GM20431 (cell line): ENCODE results near the gene TBX6.

ENCODE experiments used
- in situ Hi-C: fragments of 300-500 bp; cut with MseI, MboI; formaldehyde crosslinking; loops from one replicate; pipeline ENCODE4 v1.15.0; 2020; ENCODE audit warnings: low sequenced_read_pairs; ENCODE audit not compliant: unreplicated experiment

Gene TBX6

GRCh38 chr16:30068750-30069610, 22.7 kb downstream of the TBX6 start:
- in situ Hi-C loops, result no loop called here

- in situ Hi-C loops, result no loop called here
These were observed 23.4 kb downstream of the TBX6 start for GRCh38 chr16:30068333-30068732.

- in situ Hi-C loops, result no loop called here
These were observed 24.2 kb downstream of the TBX6 start for GRCh38 chr16:30067584-30067916.

GRCh38 chr16:30066761-30067583, 24.8 kb downstream of the TBX6 start:
- in situ Hi-C loops, result no loop called here

GRCh38 chr16:30065943-30066760, 25.6 kb downstream of the TBX6 start:
- in situ Hi-C loops, result no loop called here

- in situ Hi-C loops, result no loop called here
These were observed 26.4 kb downstream of the TBX6 start, which contains the start of gene ALDOA for GRCh38 chr16:30065102-30065942. Gene ALDOA, plus strand, starts transcription at chr16:30065760. Its CDS starts 1,138 bp downstream, at chr16:30066898.

- in situ Hi-C loops, result no loop called here
These were observed 27.0 kb downstream of the TBX6 start for GRCh38 chr16:30064729-30065101.

- in situ Hi-C loops, result no loop called here
These were observed 27.6 kb downstream of the TBX6 start for GRCh38 chr16:30063893-30064728.

- in situ Hi-C loops, result no loop called here
These were observed 28.3 kb downstream of the TBX6 start for GRCh38 chr16:30063278-30063892.

GRCh38 chr16:30060836-30061554, 30.7 kb downstream of the TBX6 start:
- in situ Hi-C loops, result no loop called here

- in situ Hi-C loops, result no loop called here
These were observed 31.4 kb downstream of the TBX6 start for GRCh38 chr16:30060346-30060745.

- in situ Hi-C loops, result no loop called here
These were observed 36.7 kb downstream of the TBX6 start for GRCh38 chr16:30054959-30055553.

GRCh38 chr16:30054451-30054850, 37.3 kb downstream of the TBX6 start:
- in situ Hi-C loops, result no loop called here

- in situ Hi-C loops, result no loop called here
These were observed 38.2 kb downstream of the TBX6 start for GRCh38 chr16:30053376-30054015.

- in situ Hi-C loops, result no loop called here
These were observed 38.9 kb downstream of the TBX6 start for GRCh38 chr16:30052671-30053372.

- in situ Hi-C loops, result no loop called here
These were observed 40.2 kb downstream of the TBX6 start for GRCh38 chr16:30051518-30051917.
